Thyroid gland (tissue), 4 donors: ENCODE data around the gene KCNG2. TPM values are rescaled to one million over a fixed set of nuclear protein-coding genes. Genes with fewer than 3 reads are reported as not detected.

Experiments used
- DNase-seq, 2 donors: peaks; one replicate each; pipeline ENCODE4 v3.0.0-alpha.2; 2019
- H3K27ac ChIP-seq, 3 donors: fragments of 200-600 bp; sonication (generic); 1 replicate in 2 of 3; 2 replicates in 1 of 3; pipeline ENCODE4 v1.5.1; 2016 to 2019; ENCODE audit warnings: mild to moderate bottlenecking in 1 of 3, moderate library complexity in 1 of 3
- H3K27me3 ChIP-seq: fragments of 200-600 bp; sonication (generic); one replicate; pipeline ENCODE4 v1.5.1; 2019
- H3K36me3 ChIP-seq, 2 donors: fragments of 200-600 bp; sonication (generic); one replicate each; pipeline ENCODE4 v1.5.1; 2016 to 2019
- H3K4me1 ChIP-seq, 2 donors: fragments of 200-600 bp; sonication (generic); one replicate each; pipeline ENCODE4 v1.5.1; 2017 to 2019
- H3K4me3 ChIP-seq, 3 donors: fragments of 200-600 bp; sonication (generic); replicated peaks in 1 of 3; 1 replicate in 2 of 3; 2 replicates in 1 of 3; pipeline ENCODE4 v1.5.1; 2016; ENCODE audit warnings: mild to moderate bottlenecking in 1 of 3
- H3K9me3 ChIP-seq: fragments of 200-600 bp; sonication (generic); one replicate; pipeline ENCODE4 v1.5.1; 2017
- CTCF ChIP-seq, 6 experiments: fragments of 200-600 bp in 3 of 6; fragments of 450-650 bp in 3 of 6; sonication (generic) in 3 of 6; IDR thresholded peaks; one replicate each; pipeline ENCODE4 v1.5.1; 2016 to 2019; ENCODE audit warnings: antibody characterized with exemption in 6 of 6, mild to moderate bottlenecking in 2 of 6, inconsistent platforms in 1 of 6, moderate library complexity in 1 of 6
- POLR2A ChIP-seq, 2 donors: fragments of 450-650 bp; IDR thresholded peaks; one replicate each; pipeline ENCODE4 v1.6.1; 2017; ENCODE audit warnings: antibody characterized with exemption in 2 of 2, mild to moderate bottlenecking in 2 of 2, moderate library complexity in 1 of 2
- WGBS, 2 donors: methylation state at CpG; one replicate each; pipeline ENCODE4 v1.1.5; 2017; 5-methylcytosine and 5-hydroxymethylcytosine counted together
- intact Hi-C: fragments of 100-400 bp; cut with DNase I; formaldehyde crosslinking; loops from one replicate; pipeline ENCODE4 v1.15.1; 2023
- total RNA-seq, 4 donors: library from RNA; depleted of rRNA; stranded (reverse); fragments of >200 nt; gene quantifications; one replicate each; pipeline ENCODE4 v1.2.3, GENCODE V29; 2016

Gene KCNG2
- total RNA-seq, 4 donors from 2014 or later, result 0.22 TPM; not detected in 3

- WGBS, 2 donors, result 81 to 83% methylated on average over 13 to 36 of the region's 43 CpGs
- Histone ChIP-seq H3K4me3 (no peak overlapping the region), H3K9me3 (no peaks in the 10 kb centered on the region), H3K27ac (no peak overlapping the region), H3K27me3 (peaks cover 14% of the 10 kb centered on the region), H3K36me3 (no peaks in the 10 kb centered on the region), H3K4me1 (peaks cover 0 to 2% of the 10 kb centered on the region in 2 donors)
- intact Hi-C loops, result no loop called here
- TF ChIP-seq POLR2A (IDR thresholded peaks at IDR 0.05) (no peak), CTCF (IDR thresholded peaks at IDR 0.05) (no peak)
- no peak for DNase-seq
These were observed 15.0 kb upstream of the KCNG2 start for GRCh38 chr18:79782566-79783308.

GRCh38 chr18:79784071-79784913 is 13.4 kb upstream of the KCNG2 start:
- peaks cover 0 to 9% of the 10 kb centered on the region in 2 donors for H3K4me1 ChIP-seq
- intact Hi-C loops, result no loop called here
- WGBS, 2 donors, result 82 to 84% methylated on average over 42 of the region's 42 CpGs
- H3K27me3 ChIP-seq, result peaks cover 27% of the 10 kb centered on the region
- DNase-seq, result no peak
- H3K27ac ChIP-seq, result no peak overlapping the region
- no peaks in the 10 kb centered on the region for H3K36me3 ChIP-seq
- H3K4me3 ChIP-seq, result no peak overlapping the region
- TF ChIP-seq CTCF (IDR thresholded peaks at IDR 0.05), result no peak
- no peak for TF ChIP-seq POLR2A (IDR thresholded peaks at IDR 0.05)
- H3K9me3 ChIP-seq, result no peaks in the 10 kb centered on the region

DNA sequence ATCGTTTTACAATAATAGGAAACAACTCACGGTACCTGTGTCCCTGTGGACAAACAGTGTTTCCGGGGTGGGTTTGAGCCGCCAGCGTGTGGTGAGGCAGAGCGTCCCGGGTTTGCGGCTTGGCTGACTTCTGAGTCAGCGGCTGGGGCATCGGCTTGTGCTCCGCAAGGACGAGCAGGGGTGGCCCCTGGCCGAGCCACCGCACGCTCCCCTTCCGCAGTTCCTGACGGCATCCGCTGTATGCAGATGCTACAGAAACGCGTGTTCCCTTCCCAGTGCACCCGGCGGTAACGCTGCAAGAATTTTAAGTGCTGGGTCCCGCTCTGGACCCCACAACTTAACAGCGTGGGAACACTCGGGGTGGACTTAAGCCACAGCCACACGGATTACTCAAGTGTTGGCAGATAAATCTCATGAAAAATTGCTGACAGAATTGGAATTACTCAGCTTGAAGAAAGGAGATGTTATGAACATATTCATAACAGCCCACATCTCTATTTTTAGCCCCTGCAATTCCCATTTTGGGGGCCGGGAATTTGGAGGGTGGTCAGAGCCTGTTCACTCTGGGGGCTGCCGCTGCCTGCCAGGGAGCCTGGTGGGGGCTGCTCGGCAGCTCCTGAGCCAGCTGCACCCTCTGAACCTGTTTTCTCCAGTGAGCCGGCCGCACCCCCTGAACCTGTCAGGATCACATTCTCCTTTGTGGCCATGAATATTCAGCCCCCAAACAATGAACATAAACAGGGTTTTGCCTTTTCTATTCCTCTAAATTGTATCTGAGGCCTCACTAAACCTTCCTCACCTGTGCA is 12.6 kb upstream of the KCNG2 start:
- intact Hi-C loops, result no loop called here
- no peak for TF ChIP-seq CTCF (IDR thresholded peaks at IDR 0.05)
- TF ChIP-seq POLR2A (IDR thresholded peaks at IDR 0.05), result no peak
- 61 to 80% methylated on average over 31 to 32 of the region's 32 CpGs for WGBS, 2 donors
- no peak overlapping the region for H3K4me3 ChIP-seq
- no peak overlapping the region for H3K27ac ChIP-seq
- H3K4me1 ChIP-seq, result peaks cover 0 to 9% of the 10 kb centered on the region in 2 donors
- H3K9me3 ChIP-seq, result no peaks in the 10 kb centered on the region
- no peaks in the 10 kb centered on the region for H3K36me3 ChIP-seq
- peaks cover 27% of the 10 kb centered on the region for H3K27me3 ChIP-seq
- DNase-seq, result no peak

DNA sequence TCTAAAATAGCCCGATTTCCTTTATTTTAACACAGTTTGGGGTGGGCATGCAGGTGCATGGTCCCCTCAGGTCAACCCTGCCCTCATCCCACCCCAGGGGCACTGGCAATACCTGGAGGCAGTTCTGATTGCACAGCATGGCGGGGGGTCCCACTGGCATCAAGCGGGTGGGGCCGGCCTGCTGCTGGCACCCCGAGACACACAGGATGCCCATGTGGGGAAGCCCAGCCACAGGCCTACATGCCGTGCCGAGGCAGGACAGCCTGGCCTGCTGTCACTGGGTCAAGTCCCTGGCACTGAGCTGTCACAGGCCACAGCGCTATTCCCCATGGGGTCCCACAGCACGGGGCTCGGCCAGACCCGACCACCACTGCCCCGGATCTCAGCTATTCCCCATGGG is 11.9 kb upstream of the KCNG2 start:
- Histone ChIP-seq H3K27me3 (peaks cover 27% of the 10 kb centered on the region), H3K4me1 (peaks cover 0 to 9% of the 10 kb centered on the region in 2 donors), H3K9me3 (no peaks in the 10 kb centered on the region), H3K27ac (no peak overlapping the region), H3K4me3 (no peak overlapping the region), H3K36me3 (no peaks in the 10 kb centered on the region)
- 82 to 83% methylated on average over 12 of the region's 12 CpGs for whole genome bisulfite sequencing, 2 donors
- TF ChIP-seq POLR2A (IDR thresholded peaks at IDR 0.05) (no peak), CTCF (IDR thresholded peaks at IDR 0.05) (no peak)
- intact Hi-C loops, result no loop called here
- DNase-seq, result no peak
